GM18502 (cell line): ENCODE data around the gene PHC3.

ENCODE experiments used
- ATAC-seq: cut with Tn5 transposase; IDR thresholded peaks from one replicate; pipeline ENCODE4 v1.9.1; 2021; ENCODE audit warnings: mild to moderate bottlenecking; ENCODE audit not compliant: unreplicated experiment, poor library complexity

PHC3 gene

DNA sequence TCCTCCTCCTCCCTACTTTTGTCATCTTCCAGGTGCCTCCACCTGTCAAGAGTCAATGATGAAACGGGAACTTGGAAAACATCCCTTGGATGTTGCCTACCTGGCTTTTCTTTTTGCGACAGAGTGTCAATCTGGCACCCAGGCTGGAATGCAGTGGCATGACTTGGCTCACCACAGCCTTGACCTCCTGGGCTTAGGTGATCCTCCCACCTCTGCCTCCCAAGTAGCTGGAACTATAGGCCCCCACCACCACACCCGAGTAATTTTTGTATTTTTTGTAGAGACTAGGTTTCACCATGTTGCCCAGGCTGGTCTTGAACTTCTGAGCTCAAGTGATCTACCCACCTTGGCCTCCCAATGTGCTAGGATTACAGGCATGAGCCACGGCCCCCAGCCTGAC, 100.9 kb downstream of the PHC3 start:
- ATAC-seq: no peak

DNA sequence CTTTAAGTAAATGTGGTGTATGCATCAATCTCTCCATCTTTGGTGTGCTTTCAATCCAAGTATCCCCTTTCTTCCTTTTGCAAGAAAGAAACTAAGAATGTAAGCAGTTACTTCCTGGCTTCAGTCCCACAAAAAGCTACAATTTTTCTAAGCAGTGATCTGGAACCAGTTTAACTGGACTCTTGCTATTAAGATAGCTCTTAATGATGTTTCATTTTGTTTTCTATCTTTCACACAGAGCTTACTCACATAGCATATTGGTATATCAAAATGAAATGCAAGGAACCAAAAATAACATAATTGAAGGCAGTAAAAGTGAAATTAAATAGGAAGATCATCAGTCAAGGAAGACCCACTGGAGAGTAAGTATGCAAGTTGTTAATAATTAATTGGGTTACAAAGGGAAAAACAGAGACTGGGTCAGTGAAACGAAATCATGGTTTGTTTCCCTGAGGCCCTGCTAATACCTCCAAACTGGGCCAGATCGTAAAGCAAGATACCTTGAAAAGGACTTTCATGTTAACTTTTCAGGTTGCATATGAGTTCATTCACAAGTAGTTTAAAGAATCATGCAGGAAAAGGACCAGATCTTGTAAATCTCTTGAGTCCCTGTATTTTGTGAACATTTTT, 101.9 kb downstream of the PHC3 start:
- no peak for ATAC-seq

DNA sequence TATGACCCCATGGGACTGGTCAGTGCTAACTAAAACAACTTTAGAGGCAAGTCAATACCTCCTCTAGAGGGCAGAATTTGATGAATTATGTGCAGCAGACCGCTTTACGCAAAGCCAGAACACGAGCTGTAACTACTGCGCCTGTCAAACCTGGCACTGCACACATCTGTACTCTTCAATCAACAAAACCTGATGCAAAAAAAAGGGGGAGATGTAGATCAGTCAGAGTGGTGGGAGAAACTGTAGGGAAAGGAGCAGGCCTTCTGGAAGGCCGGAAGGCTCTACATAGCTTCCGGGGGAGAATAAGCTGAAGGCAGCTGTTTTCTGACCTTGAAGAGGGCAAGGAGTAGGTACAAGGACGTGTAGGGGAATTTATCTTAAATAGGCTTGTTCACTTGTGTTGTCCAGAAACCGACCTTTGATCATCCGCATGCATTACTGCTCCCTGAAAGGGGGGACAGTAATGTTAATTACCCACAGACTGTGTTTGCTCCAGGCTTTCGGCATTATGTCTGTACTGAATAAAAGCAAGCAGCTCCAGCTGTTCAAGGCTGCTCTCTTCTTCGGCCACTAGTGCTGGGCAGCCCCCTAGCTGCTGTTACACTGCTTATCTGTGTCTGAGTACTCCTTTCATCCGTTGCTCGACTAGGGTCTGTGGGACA, 102.8 kb downstream of the PHC3 start:
- no peak for ATAC-seq

DNA sequence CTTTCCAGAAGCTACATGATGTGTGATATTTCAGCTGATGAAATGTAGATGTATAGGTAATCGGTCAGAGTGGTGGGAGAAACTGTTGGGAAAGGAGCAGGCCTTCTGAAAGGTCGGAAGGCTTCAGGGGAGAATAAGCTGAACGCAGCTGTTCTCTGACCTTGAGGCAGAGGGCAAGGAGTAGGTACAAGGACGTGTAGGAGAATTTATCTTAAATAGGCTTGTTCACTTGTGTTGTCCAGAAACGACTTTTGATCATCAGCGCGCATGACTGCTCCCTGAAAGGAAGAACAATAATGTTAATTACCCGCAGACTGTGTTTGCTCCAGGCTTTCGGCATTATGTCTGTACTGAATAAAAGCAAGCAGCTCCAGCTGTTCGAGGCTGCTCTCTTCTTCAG, 104.2 kb downstream of the PHC3 start:
- ATAC-seq: no peak

DNA sequence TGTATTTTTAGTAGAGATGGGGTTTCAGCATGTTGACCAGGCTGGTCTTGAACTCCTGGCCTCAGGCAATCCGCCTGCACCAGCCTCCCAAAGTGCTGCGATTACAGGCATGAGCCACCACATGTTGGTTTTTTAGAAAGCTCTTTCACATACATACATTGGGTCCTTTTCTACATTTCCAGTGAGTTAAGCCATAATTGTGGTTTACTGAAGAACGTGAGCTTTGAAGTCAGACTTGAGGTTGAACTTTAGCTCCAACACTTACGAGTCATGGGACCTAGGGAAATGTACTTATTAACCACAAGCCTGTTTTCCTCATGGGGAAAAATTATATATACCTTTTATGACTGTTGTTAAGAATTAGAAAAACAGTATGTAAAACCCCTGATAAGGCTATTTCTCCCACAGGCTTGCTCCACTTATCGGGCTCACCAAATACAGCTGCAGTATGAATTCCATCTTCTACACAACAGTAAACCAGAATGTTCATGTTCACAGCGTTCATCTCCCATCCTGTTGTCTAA, 104.8 kb downstream of the PHC3 start:
- ATAC-seq: no peak

DNA sequence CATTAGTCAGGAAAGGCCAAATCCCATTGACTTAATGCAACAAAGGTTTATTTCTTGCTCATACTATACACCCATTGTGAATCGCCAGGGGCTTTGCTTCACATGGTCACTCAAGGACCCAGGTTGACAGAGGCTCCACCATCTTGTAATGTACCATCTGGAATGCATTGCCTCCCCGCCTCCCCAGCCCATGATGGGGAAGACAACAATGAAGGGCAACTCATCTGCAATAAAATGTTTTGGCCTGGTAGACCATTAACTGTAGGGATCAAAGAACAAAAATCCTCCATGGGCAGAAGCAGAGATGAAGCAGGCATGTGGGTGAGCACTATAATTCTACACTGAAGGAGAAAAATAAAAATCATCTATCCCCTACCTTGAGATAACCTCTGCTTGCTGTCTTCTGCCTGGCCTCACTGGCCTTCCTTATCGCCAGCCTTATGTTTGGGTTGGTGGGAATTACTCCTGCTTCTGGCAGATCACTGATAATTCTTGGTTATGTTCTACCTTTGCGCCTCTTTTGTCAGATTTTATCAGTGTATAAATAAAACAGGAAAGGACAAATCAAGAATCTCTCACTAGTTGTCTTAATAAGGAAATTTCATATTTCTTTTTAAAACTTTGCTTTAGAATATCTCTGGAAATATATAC, 106.0 kb downstream of the PHC3 start:
- ATAC-seq: no peak

DNA sequence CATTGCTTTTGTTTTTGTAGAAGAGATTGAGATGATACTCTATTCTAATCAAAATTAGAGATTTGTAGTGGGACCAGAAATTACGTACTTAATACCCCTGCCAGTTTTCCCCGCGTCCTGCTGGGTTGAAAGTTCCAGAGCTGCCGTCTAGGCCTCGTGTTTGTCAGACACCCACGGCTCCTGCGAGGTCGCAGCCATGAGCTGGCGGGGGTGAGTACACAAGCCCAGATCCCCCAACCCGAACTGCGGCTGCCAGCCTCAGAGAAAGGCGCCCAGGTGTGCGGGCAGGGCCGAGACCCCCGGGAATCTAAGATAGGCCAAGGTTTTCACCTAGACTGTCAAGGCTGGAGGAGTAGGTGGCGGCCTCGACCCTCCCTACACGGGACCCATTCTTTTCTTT, 117.4 kb downstream of the PHC3 start:
- no peak for ATAC-seq

DNA sequence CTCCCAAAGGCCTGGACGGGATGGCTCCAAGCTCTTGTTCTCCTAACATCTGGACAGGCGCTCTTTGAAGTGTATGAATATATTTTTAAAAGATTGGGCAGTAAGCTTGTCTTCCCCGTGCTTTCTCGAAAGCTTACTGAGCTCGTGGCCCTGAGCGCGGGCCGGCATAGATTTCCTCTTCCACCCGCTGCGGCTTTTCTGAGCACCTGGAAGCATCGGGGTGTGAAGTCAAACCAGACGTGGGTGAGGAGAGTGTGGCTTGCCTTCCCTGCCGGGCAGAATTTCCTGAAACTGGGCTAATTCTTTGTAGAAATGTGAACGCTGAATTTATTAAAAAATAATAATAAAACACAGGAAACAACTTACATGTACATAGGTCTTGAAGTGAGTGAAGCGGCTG, 117.8 kb downstream of the PHC3 start:
- ATAC-seq: no peak

DNA sequence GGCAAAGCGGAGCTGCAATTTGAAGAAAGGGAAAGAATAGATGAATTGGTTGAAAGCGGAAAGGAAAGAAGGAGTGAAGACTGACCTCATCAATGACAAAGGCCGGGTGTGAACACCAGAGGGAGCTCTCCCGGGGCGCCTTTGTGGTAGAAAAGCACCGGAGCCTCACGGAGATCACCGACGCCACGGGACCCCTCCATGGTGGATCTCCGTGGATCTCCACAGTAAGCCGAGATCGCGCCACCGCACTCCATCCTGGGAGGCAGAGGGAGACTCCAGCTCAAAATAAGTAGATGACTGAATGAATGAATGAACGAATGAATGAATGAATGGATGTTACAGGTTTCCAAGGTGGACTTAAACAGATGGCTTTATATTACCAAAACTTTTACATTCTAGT, 118.8 kb downstream of the PHC3 start:
- ATAC-seq: no peak

DNA sequence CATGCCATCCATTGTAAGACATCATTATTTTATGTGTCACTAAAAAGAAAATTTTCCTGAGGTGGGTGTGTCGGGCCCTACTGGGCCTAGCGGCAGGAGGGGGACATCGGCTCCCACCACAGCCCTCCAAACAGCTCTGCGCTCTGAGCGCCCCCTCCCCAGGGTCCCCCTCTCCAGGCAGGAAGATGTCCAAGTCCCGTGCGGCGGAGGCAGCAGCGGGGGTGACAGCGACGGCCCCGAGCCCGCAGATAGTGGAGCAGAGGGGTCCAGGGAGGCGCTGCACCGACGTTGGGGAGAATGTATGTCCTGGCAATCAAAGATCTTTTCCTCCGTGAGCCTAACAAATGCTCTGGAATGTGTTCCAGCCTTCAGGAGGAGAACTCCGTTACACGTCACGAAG, 119.5 kb downstream of the PHC3 start:
- no peak for ATAC-seq

DNA sequence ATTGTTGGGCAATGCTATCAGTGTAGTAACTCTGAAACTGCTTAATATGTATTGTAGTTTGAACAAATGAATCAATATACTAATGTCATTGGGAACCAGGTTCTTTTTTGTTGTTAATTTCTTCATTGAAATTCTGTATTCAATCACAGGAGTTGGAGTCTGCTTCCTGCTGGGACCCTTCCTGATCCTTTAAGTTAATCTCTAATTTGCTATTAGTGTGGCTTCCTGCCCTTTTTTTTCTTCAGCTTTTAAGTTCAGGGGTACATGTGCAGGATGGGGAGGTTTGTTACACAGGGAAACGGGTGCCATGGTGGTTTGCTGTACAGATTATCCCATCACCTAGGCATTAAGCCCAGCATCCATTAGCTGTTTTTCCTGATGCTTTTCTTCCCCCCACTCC, 122.1 kb downstream of the PHC3 start:
- ATAC-seq: no peak

DNA sequence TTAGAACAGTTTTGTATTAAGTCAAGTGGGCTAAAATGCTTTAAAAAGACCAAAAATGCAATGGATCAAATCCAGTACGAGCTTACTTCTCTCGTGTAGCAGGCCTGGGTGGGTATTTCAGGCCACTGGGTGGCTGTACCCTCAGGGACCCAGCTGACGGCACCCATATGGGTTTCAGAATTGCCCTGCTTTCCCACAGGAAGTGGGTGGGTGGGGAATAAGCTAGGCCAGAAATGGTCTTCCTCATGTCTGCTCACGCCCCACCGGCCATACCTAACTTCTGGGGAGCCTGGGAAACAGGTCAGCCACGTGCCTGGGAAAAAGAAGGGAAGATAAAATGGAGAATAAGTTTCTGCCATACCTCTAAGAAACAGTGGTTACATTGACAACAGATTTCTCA, 123.4 kb downstream of the PHC3 start:
- ATAC-seq: no peak

DNA sequence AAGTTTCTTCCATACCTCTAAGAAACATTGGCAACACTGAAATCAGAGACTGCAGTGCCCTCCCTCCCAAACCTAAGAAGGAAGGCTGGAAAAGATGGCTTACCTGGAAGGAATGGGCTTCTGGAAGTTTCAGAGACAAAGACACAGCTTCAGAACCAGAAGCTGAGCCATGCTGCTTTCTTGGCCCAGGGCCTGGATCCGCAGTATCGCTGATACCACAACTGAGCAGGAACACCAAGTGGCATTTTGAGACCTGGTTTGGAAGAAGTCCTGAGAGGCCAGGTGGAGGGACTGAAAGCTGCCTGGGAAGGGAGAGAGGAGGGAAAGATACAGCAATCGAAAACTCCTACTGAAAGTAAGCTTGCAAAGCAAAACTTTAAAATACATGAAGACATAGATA, 124.0 kb downstream of the PHC3 start:
- ATAC-seq: no peak

DNA sequence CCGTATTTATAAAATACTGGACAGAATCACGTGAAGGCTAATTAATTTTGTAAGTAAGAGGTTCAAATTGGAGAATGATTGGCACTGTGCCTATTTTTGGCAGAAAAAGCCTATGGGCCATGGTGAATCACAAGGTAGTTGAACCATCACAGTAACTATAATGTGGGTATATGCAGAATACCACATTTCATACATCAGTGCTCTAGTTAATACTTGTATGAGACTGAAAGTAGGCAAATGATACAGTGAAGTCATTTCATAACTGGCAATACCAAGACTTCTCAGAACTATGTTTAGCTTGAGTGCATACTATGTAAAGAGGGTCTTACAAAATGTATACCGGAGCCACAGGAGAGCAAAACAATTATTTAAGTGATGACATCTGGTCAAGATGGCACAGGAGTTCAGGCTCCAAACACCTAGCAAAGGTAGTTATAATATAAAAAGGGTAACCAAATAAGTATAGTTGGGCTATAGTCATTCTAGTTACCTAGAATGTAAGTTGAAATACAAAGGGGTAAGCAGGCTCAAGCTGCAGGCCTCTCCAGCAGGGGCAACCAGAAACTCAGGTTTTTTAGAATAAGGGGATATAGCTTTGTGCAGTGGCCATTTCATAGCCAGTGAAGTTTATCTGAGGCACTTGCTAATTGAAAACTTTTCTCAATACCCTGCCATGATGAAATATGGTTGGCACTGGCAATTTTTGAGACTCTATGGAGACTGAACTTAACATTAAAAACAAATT, 124.7 kb downstream of the PHC3 start:
- peak; percentile 89 for ATAC-seq

DNA sequence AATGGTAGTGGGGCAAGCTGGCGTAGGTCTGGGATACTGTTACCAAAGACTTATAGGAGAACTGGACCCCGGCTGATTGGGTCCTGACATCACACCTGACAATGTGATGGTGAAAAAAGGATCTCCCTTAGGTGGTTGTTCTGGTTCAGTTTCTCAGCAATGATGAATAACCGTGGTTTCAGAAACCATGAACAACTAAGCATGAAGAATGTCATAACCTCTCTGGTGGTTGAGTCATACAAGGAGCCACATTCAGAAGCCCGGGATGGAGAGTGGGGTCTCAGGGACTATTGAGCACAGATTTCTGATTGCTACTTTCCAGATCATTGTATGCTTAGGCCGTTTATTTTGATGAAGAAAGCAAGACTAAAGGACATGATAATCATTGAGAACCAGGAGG, 126.3 kb downstream of the PHC3 start:
- ATAC-seq: peak; percentile 72

DNA sequence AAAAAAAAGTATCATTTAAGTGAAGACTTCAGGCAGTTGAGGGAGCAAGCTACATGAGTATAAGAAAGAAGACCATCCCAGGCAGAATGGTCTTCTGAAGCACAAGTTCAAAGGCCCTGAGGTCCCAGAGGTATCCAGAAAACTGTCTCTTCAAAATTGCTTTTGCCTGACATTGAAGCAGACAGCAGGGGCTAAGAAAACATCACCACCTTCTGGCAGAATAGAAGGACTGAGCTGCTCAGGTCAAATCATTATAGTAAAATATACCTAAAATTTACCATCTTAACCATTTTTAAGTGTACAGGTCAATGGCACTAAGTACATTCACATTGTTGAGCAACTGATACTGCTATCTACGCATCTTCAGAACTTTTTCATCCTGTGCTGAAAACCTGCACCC, 127.3 kb downstream of the PHC3 start:
- ATAC-seq: no peak

DNA sequence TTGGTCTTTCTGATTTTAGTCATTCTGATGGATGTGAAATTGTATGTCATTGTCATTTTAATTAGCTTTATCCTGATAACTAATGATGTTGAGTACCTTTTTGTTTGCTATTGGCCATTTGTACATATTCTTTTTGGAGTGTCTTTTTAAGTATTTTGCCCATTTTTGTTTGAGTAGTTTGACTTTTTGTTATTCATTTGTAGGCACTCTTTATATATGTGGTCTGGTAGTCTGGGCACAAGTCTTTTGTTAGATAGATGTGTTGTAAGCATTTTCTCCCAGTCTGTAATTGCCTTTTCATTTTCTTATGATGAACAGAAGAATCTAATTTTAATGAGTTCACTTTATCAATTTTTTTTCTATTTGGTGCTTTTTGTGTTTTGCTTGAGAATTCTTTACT, 129.1 kb downstream of the PHC3 start:
- no peak for ATAC-seq

DNA sequence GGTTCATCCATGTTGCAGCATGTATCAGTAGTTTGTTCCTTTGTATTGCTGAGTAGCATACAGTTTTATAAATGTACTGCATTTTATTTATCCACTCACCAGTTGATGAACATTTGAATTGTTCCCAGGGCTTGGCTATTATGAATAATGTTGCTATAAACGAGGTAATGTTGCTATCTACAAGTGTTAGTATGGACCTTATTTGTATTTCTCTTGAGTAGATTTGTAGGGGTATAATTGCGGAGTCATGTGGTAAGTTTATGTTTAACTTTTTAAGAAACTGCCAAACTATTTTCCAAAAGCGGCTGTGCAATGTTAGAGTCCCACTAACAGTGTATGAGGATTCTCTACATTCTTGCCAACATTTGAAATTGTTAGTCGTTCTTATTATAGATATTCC, 130.8 kb downstream of the PHC3 start:
- ATAC-seq: no peak

DNA sequence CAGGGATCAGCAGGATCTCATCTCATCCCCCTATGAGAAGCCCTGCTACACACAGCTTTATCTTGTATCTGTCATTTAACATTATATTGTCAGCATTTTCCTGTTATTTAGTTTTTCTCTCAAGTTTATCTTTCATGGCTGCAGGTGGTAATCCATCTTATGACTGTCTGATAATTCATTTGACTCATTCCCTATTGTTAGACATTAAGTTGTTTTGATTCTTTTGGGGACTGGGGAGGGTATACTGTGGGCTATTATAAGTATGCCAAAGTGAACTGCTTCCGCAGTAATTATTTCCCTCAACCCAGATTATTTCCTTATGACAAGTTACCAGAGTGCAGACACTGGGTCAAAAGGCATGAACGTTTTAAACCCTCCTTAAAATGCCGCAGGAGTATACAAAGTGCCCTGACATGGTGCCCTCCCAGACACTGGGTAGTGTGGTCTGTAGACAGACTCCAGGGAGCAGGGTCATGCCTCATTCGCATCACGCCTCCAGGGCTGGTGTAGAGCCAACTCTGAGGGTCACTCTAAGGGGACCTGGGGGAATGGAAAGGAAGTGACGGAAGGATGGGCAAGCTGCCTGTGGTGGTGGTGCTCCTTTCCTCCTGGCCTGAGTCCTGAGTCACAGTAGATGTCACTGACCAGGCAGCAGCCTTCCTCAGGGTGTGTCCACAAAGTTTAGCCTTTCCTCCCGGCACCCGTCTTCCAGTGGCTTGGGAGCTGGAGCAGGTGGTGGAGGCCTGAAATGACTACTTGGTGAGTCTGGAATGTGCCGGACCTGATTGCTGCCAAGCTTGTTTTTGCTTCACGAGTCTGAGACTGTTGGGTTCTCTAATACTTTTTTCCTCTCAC, 132.2 kb downstream of the PHC3 start:
- ATAC-seq: no peak

DNA sequence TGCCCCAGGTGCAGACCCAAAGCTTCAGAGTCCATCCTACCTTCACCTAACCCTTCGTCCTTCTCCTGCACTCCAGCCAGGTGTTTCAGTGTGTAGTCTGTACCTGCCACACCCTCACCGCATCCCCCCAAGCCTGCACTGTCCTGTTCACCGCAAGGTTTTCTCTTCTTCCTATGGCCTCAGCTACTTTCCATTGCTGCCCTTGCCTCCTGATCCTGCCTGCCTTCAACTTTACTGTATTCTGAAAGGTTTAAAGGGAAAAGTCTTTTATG, 134.5 kb downstream of the PHC3 start:
- no peak for ATAC-seq
